A549 (cell line): Measurements from ENCODE around the gene DMAC2. TPM values are rescaled to one million over a fixed set of nuclear protein-coding genes. Genes with fewer than 3 reads are reported as not detected.
A peak's percentile ranks its signal among the peaks of the same experiment; 100 is the strongest.

Source experiments
- ATAC-seq, 2 experiments: fragments of 200-7000 bp in 1 of 2; fragments of >200 bp in 1 of 2; cut with Nextera tagmentation in 1 of 2; cut with Tn5 transposase in 1 of 2; 3 replicates each; pipeline versions ENCODE4 v1.8.0 to v1.9.1; 2018 to 2020; ENCODE audit warnings: mild to moderate bottlenecking in 1 of 2, moderate library complexity in 1 of 2
- CTCF ChIA-PET: fragments of 300-600 bp; sonication (Branson Sonifier 250); formaldehyde crosslinking; extraction: SDS; loops from one replicate; lab custom pipeline; 2021; ENCODE audit warnings: antibody characterized with exemption, inconsistent platforms; lab: Yijun Ruan, JAX
- POLR2A ChIA-PET: fragments of 350-600 bp; formaldehyde crosslinking; extraction: SDS; loops from one replicate; lab custom pipeline; 2021; ENCODE audit warnings: antibody characterized with exemption, inconsistent platforms; lab: Yijun Ruan, JAX
- DNase-seq, 2 experiments: peaks; one replicate each; pipeline versions ENCODE4 v3.0.0 to v3.0.0-alpha.2; 2011 to 2016; ENCODE audit warnings: low read depth in 1 of 2, low spot score in 1 of 2
- FAIRE-seq: peaks from 2 replicates; lab custom pipeline; 2011; peaks lifted over from hg19 to GRCh38; lab: Jason Lieb, UNC
- H3K27ac ChIP-seq, 2 experiments: fragments of >200 bp; sonication (Bioruptor Twin); formaldehyde crosslinking; 3 replicates each; pipeline ENCODE4 v1.5.1; 2016 to 2017
- H3K4me1 ChIP-seq: fragments of >200 bp; sonication (Bioruptor Twin); formaldehyde crosslinking; 3 replicates; pipeline ENCODE4 v1.6.1; 2016
- H3K4me2 ChIP-seq: fragments of >200 bp; sonication (Bioruptor Twin); formaldehyde crosslinking; 3 replicates; pipeline ENCODE4 v1.6.1; 2016
- H3K4me3 ChIP-seq: fragments of >200 bp; sonication (Bioruptor Twin); formaldehyde crosslinking; 3 replicates; pipeline ENCODE4 v1.5.1; 2016
- H3K9me3 ChIP-seq: fragments of >200 bp; sonication (Bioruptor Twin); formaldehyde crosslinking; 3 replicates; pipeline ENCODE4 v1.6.1; 2016
- BHLHE40 ChIP-seq: IDR thresholded peaks from 2 replicates; pipeline ENCODE4 v1.6.1; 2012; ENCODE audit warnings: low read depth, low read length, inconsistent platforms
- CBX8 ChIP-seq: fragments of 200-600 bp; sonication (generic); IDR thresholded peaks from 2 replicates; pipeline ENCODE4 v1.6.1; 2016
- CHD2 ChIP-seq: fragments of 150-350 bp; IDR thresholded peaks from 2 replicates; pipeline ENCODE4 v1.6.1; 2014; ENCODE audit warnings: low read length; ENCODE audit not compliant: partially characterized antibody
- EHF ChIP-seq: fragments of 250-450 bp; sonication (Bioruptor Pico); IDR thresholded peaks from 2 replicates; pipeline ENCODE4 v1.5.0; 2020; ENCODE audit warnings: mild to moderate bottlenecking
- ESRRA ChIP-seq: fragments of 150-350 bp; IDR thresholded peaks from 2 replicates; pipeline ENCODE4 v1.6.1; 2014; ENCODE audit warnings: mild to moderate bottlenecking, low read length, borderline replicate concordance
- FOSB ChIP-seq: fragments of 250-450 bp; sonication (Bioruptor Pico); IDR thresholded peaks from 2 replicates; pipeline ENCODE4 v1.5.0; 2020; ENCODE audit warnings: mild to moderate bottlenecking, moderate library complexity
- FOXS1 ChIP-seq: fragments of 250-450 bp; sonication (Bioruptor Pico); IDR thresholded peaks from 2 replicates; pipeline ENCODE4 v1.5.0; 2020; ENCODE audit warnings: mild to moderate bottlenecking, moderate library complexity
- HDAC2 ChIP-seq: fragments of 200-600 bp; sonication (generic); IDR thresholded peaks from 2 replicates; pipeline ENCODE4 v1.6.1; 2016
- HES2 ChIP-seq: fragments of >200 bp; sonication (Bioruptor Twin); formaldehyde crosslinking; IDR thresholded peaks from 2 replicates; pipeline ENCODE4 v1.6.1; 2016
- HOXB5 ChIP-seq: fragments of 250-450 bp; sonication (Bioruptor Pico); IDR thresholded peaks from 2 replicates; pipeline ENCODE4 v1.5.0; 2020; ENCODE audit warnings: mild to moderate bottlenecking, moderate library complexity
- JUN ChIP-seq, 2 experiments: fragments of >200 bp; sonication (Bioruptor Twin); formaldehyde crosslinking; IDR thresholded peaks; 2 replicates in 1 of 2; 3 replicates in 1 of 2; pipeline ENCODE4 v1.6.1; 2016 to 2017
- KDM1A ChIP-seq: fragments of 200-600 bp; sonication (generic); IDR thresholded peaks from 2 replicates; pipeline ENCODE4 v1.6.1; 2016; ENCODE audit warnings: low read depth, mild to moderate bottlenecking
- KDM5A ChIP-seq: fragments of 200-600 bp; sonication (generic); IDR thresholded peaks from 2 replicates; pipeline ENCODE4 v1.6.1; 2016; ENCODE audit warnings: antibody characterized with exemption, mild to moderate bottlenecking
- MAFK ChIP-seq: fragments of 450-650 bp; IDR thresholded peaks from 2 replicates; pipeline ENCODE4 v1.6.1; 2014; ENCODE audit not compliant: partially characterized antibody
- NFE2L2 ChIP-seq: fragments of 150-350 bp; conservative IDR thresholded peaks from 2 replicates; pipeline ENCODE4 v1.6.1; 2014; ENCODE audit warnings: low read length
- NR3C1 ChIP-seq: fragments of >200 bp; sonication (Bioruptor Twin); formaldehyde crosslinking; IDR thresholded peaks from 3 replicates; pipeline ENCODE4 v1.6.1; 2017
- POLR2A ChIP-seq: IDR thresholded peaks from 2 replicates; pipeline ENCODE4 v1.6.1; 2012; ENCODE audit warnings: mild to moderate bottlenecking, low read length
- RAD21 ChIP-seq, 2 experiments: fragments of >200 bp in 1 of 2; sonication (Bioruptor Twin) in 1 of 2; formaldehyde crosslinking in 1 of 2; IDR thresholded peaks in 1 of 2; conservative IDR thresholded peaks in 1 of 2; 2 replicates in 1 of 2; 3 replicates in 1 of 2; pipeline ENCODE4 v1.6.1; 2012 to 2018; ENCODE audit warnings: inconsistent platforms in 1 of 2
- RNF2 ChIP-seq: fragments of 200-600 bp; sonication (generic); IDR thresholded peaks from 2 replicates; pipeline ENCODE4 v1.6.1; 2016; ENCODE audit warnings: low read depth, mild to moderate bottlenecking, antibody characterized with exemption, moderate library complexity, borderline replicate concordance
- SMC3 ChIP-seq: fragments of >200 bp; sonication (Bioruptor Twin); formaldehyde crosslinking; IDR thresholded peaks from 3 replicates; pipeline ENCODE4 v1.6.1; 2018; ENCODE audit warnings: inconsistent platforms
- SREBF2 ChIP-seq: fragments of 450-650 bp; IDR thresholded peaks from 2 replicates; pipeline ENCODE4 v1.6.1; 2014; ENCODE audit warnings: mild to moderate bottlenecking, moderate library complexity
- TP53 ChIP-seq: fragments of 250-450 bp; sonication (Bioruptor Pico); IDR thresholded peaks from 2 replicates; pipeline ENCODE4 v1.5.0; 2021; ENCODE audit warnings: mild to moderate bottlenecking, moderate library complexity
- ZSCAN20 ChIP-seq: fragments of 250-450 bp; sonication (Bioruptor Pico); IDR thresholded peaks from 2 replicates; pipeline ENCODE4 v1.8.0; 2022; ENCODE audit warnings: mild to moderate bottlenecking, moderate library complexity
- WGBS: methylation state at CpG from one replicate; pipeline ENCODE4 v1.1.6; 2017; ENCODE audit errors: missing lambda C conversion rate; 5-methylcytosine and 5-hydroxymethylcytosine counted together
- polyA plus RNA-seq, 4 experiments: library from polyadenylated mRNA; depleted of rRNA in 3 of 4; stranded (reverse); fragments of >200 nt; fragmentation: RNase III in 1 of 4; extraction: RNeasy Plus Mini Kit Qiagen cat#74134 plus additional on column Dnase treatment in 1 of 4; gene quantifications; 2 replicates in 3 of 4; 3 replicates in 1 of 4; pipeline ENCODE4 v1.2.3, GENCODE V29; 2011 to 2017
- TF ChIP-seq, protein P1 (sequence below): fragments of 200-600 bp; sonication (generic); IDR thresholded peaks from 2 replicates; pipeline ENCODE4 v1.6.1; 2016; ENCODE audit warnings: antibody characterized with exemption, mild to moderate bottlenecking, moderate library complexity
- TF ChIP-seq, protein P2 (sequence below): IDR thresholded peaks from 2 replicates; pipeline ENCODE4 v1.6.1; 2012
- TF ChIP-seq, protein P3 (sequence below): fragments of 150-350 bp; IDR thresholded peaks from 2 replicates; pipeline ENCODE4 v1.6.1; 2014; ENCODE audit warnings: low read depth, mild to moderate bottlenecking, low read length
- TF ChIP-seq, protein P4 (sequence below): fragments of >200 bp; sonication (Bioruptor Twin); formaldehyde crosslinking; IDR thresholded peaks from 3 replicates; pipeline ENCODE4 v1.5.1; 2016

The DMAC2 gene
- polyA plus RNA-seq, 2 of the 4 experiments (the other 2 are of a cell fraction), result 132 to 155 TPM

- no peaks in the 10 kb centered on the region for H3K9me3 ChIP-seq
- DNase-seq (no peak), FAIRE-seq (no peak), ATAC-seq (no peak)
- WGBS, result 68% methylated on average over 15 of the region's 15 CpGs
- no peak overlapping the region for H3K4me3 ChIP-seq
- H3K4me2 ChIP-seq, result no peak overlapping the region
- ChIA-PET POLR2A (no interaction called here), CTCF (interaction anchor here (0.7 to 7.3 kb wide), 11 partner anchors 8 to 354 kb away, joined by 3 to 158 read pairs (median 9); partner anchors contain the start of gene B9D2)
- TF ChIP-seq KDM1A (no peak), NR3C1 (no peak), CHD2 (no peak), JUN (IDR thresholded peaks at IDR 0.05) (no peak), RNF2 (no peak), NFE2L2 (no peak), MAFK (no peak), ZSCAN20 (CRISPR knock-in tag) (no peak), SMC3 (no peak), EHF (no peak), KDM5A (no peak), HES2 (no peak), FOXS1 (CRISPR knock-in tag) (no peak), FOSB (no peak), SREBF2 (no peak), TP53 (no peak), HOXB5 (no peak)
- TF ChIP-seq, protein P1, sequence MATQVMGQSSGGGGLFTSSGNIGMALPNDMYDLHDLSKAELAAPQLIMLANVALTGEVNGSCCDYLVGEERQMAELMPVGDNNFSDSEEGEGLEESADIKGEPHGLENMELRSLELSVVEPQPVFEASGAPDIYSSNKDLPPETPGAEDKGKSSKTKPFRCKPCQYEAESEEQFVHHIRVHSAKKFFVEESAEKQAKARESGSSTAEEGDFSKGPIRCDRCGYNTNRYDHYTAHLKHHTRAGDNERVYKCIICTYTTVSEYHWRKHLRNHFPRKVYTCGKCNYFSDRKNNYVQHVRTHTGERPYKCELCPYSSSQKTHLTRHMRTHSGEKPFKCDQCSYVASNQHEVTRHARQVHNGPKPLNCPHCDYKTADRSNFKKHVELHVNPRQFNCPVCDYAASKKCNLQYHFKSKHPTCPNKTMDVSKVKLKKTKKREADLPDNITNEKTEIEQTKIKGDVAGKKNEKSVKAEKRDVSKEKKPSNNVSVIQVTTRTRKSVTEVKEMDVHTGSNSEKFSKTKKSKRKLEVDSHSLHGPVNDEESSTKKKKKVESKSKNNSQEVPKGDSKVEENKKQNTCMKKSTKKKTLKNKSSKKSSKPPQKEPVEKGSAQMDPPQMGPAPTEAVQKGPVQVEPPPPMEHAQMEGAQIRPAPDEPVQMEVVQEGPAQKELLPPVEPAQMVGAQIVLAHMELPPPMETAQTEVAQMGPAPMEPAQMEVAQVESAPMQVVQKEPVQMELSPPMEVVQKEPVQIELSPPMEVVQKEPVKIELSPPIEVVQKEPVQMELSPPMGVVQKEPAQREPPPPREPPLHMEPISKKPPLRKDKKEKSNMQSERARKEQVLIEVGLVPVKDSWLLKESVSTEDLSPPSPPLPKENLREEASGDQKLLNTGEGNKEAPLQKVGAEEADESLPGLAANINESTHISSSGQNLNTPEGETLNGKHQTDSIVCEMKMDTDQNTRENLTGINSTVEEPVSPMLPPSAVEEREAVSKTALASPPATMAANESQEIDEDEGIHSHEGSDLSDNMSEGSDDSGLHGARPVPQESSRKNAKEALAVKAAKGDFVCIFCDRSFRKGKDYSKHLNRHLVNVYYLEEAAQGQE, result no peak
- TF ChIP-seq, protein P2, sequence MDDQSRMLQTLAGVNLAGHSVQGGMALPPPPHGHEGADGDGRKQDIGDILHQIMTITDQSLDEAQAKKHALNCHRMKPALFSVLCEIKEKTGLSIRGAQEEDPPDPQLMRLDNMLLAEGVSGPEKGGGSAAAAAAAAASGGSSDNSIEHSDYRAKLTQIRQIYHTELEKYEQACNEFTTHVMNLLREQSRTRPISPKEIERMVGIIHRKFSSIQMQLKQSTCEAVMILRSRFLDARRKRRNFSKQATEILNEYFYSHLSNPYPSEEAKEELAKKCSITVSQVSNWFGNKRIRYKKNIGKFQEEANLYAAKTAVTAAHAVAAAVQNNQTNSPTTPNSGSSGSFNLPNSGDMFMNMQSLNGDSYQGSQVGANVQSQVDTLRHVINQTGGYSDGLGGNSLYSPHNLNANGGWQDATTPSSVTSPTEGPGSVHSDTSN, result no peak
- TF ChIP-seq, protein P3, sequence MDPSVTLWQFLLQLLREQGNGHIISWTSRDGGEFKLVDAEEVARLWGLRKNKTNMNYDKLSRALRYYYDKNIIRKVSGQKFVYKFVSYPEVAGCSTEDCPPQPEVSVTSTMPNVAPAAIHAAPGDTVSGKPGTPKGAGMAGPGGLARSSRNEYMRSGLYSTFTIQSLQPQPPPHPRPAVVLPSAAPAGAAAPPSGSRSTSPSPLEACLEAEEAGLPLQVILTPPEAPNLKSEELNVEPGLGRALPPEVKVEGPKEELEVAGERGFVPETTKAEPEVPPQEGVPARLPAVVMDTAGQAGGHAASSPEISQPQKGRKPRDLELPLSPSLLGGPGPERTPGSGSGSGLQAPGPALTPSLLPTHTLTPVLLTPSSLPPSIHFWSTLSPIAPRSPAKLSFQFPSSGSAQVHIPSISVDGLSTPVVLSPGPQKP, result no peak
- no peak overlapping the region for H3K27ac ChIP-seq
- H3K4me1 ChIP-seq, result peaks cover 13% of the 10 kb centered on the region; the same call in 2 of the 3 replicates
These were observed 1.7 kb upstream of the DMAC2 start for GRCh38 chr19:41441321-41441945.

- Histone ChIP-seq H3K9me3 (no peaks in the 10 kb centered on the region), H3K4me1 (peaks cover 13% of the 10 kb centered on the region; the same call in 2 of the 3 replicates), H3K4me2 (peak overlapping the region; percentile 81), H3K4me3 (no peak overlapping the region), H3K27ac (no peak overlapping the region)
- FAIRE-seq (no peak), ATAC-seq (no peak), DNase-seq (no peak)
- ChIA-PET CTCF (interaction anchor here (1.2 to 7.3 kb wide), 15 partner anchors 12 to 357 kb away, joined by 3 to 158 read pairs (median 7); partner anchors contain the start of gene B9D2), POLR2A (interaction anchor here (2.2 kb wide), 1 partner anchor 125 kb away, joined by 10 read pairs; no protein-coding TSS in a partner anchor)
- 86% methylated on average over 7 of the region's 7 CpGs for whole genome bisulfite sequencing
- TF ChIP-seq RNF2, result no peak
- TF ChIP-seq, protein P4, sequence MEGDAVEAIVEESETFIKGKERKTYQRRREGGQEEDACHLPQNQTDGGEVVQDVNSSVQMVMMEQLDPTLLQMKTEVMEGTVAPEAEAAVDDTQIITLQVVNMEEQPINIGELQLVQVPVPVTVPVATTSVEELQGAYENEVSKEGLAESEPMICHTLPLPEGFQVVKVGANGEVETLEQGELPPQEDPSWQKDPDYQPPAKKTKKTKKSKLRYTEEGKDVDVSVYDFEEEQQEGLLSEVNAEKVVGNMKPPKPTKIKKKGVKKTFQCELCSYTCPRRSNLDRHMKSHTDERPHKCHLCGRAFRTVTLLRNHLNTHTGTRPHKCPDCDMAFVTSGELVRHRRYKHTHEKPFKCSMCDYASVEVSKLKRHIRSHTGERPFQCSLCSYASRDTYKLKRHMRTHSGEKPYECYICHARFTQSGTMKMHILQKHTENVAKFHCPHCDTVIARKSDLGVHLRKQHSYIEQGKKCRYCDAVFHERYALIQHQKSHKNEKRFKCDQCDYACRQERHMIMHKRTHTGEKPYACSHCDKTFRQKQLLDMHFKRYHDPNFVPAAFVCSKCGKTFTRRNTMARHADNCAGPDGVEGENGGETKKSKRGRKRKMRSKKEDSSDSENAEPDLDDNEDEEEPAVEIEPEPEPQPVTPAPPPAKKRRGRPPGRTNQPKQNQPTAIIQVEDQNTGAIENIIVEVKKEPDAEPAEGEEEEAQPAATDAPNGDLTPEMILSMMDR, result no peak
- TF ChIP-seq ESRRA, result no peak
- no peak for TF ChIP-seq BHLHE40
- TF ChIP-seq EHF, result no peak
- no peak for TF ChIP-seq RAD21 (conservative IDR thresholded peaks at IDR 0.05 in 1 of 2, IDR thresholded peaks at IDR 0.05 in 1 of 2)
- no peak for TF ChIP-seq JUN (IDR thresholded peaks at IDR 0.05)
- no peak for TF ChIP-seq HES2
- TF ChIP-seq, protein P3, result no peak
- TF ChIP-seq POLR2A, result no peak
- TF ChIP-seq HOXB5, result no peak
- TF ChIP-seq CBX8, result no peak
- TF ChIP-seq NR3C1, result no peak
- TF ChIP-seq HDAC2, result no peak
These were observed 1.7 kb downstream of the DMAC2 start for GRCh38 chr19:41437944-41438574.
